Activated CD4-positive, alpha-beta T cell treated with anti-CD3 and anti-CD28 coated beads for 36 hours (primary cell): ENCODE results near the gene CHST4. TPM values are rescaled to one million over a fixed set of nuclear protein-coding genes. Genes with fewer than 3 reads are reported as not detected.
A peak's percentile ranks its signal among the peaks of the same experiment; 100 is the strongest.
"Not testable (repeated sequence)": the region's sequence is repeated elsewhere in the genome, so short reads cannot be mapped to it uniquely, and the experiment has no call there.

Source experiments
- ATAC-seq: fragments of 200-7000 bp; cut with Tn5 transposase; one replicate; pipeline ENCODE4 v1.10.0; 2021; ENCODE audit warnings: mild to moderate bottlenecking, moderate library complexity
- CTCF ChIA-PET: fragments of 350-600 bp; sonication (Branson Sonifier 250); formaldehyde crosslinking; loops from one replicate; lab custom pipeline; 2021; ENCODE audit warnings: antibody characterized with exemption; lab: Charles Lee
- POLR2A ChIA-PET: fragments of 350-600 bp; sonication (Branson Sonifier 250); formaldehyde crosslinking; loops from one replicate; lab custom pipeline; 2021; ENCODE audit warnings: antibody characterized with exemption, inconsistent platforms; lab: Charles Lee
- DNase-seq: peaks from one replicate; pipeline ENCODE4 v3.0.0-alpha.2; 2020
- H3K27ac Mint-ChIP-seq: one replicate; pipeline ENCODE4 v1.8.0; 2021; ENCODE audit warnings: mixed read lengths
- H3K27me3 Mint-ChIP-seq: one replicate; pipeline ENCODE4 v1.8.0; 2021; ENCODE audit warnings: mixed read lengths
- H3K36me3 Mint-ChIP-seq: one replicate; pipeline ENCODE4 v1.8.0; 2021; ENCODE audit warnings: low read depth, mixed read lengths
- H3K4me1 Mint-ChIP-seq: one replicate; pipeline ENCODE4 v1.8.0; 2021; ENCODE audit warnings: mixed read lengths
- H3K4me3 Mint-ChIP-seq: one replicate; pipeline ENCODE4 v1.8.0; 2021; ENCODE audit warnings: mild to moderate bottlenecking, moderate library complexity, mixed read lengths
- H3K9me3 Mint-ChIP-seq: one replicate; pipeline ENCODE4 v1.8.0; 2021; ENCODE audit warnings: low read depth, mixed read lengths
- intact Hi-C, 2 experiments: fragments of 100-400 bp; cut with DNase I in 1 of 2; cut with micrococcal nuclease in 1 of 2; formaldehyde crosslinking; loops; one replicate each; pipeline versions ENCODE4 v1.14.2 to v1.15.1; 2022 to 2024; cut with DNase I, micrococcal nuclease
- total RNA-seq, 2 experiments: library from RNA; stranded (reverse); gene quantifications; one replicate each; pipeline ENCODE4 v1.2.3, GENCODE V29; 2021

The CHST4 gene
- total RNA-seq, 2 experiments from 2014 or later: not detected

GRCh38 chr16:71555230-71555891, 29.1 kb downstream of the CHST4 start:
- CTCF ChIA-PET: interaction anchor here (0.6 to 1.4 kb wide), 4 partner anchors 10 to 72 kb away, joined by 3 to 7 read pairs (median 4); no protein-coding TSS in a partner anchor
- intact Hi-C loops: no loop called here
- H3K9me3 Mint-ChIP-seq: no peaks in the 10 kb centered on the region
- no peak for DNase-seq
- POLR2A ChIA-PET: no interaction called here
- H3K27ac Mint-ChIP-seq: no peak overlapping the region
- H3K36me3 Mint-ChIP-seq: no peaks in the 10 kb centered on the region
- no peaks in the 10 kb centered on the region for H3K27me3 Mint-ChIP-seq
- ATAC-seq: no peak
- no peaks in the 10 kb centered on the region for H3K4me1 Mint-ChIP-seq
- H3K4me3 Mint-ChIP-seq: no peak overlapping the region

GRCh38 chr16:71557299-71557698, 31.1 kb downstream of the CHST4 start:
- Mint-ChIP-seq H3K9me3 (peaks cover 5% of the 10 kb centered on the region), H3K27me3 (no peaks in the 10 kb centered on the region), H3K27ac (no peak overlapping the region), H3K36me3 (peaks cover 3% of the 10 kb centered on the region), H3K4me1 (no peaks in the 10 kb centered on the region), H3K4me3 (no peak overlapping the region)
- no peak for DNase-seq
- intact Hi-C loops: no loop called here
- ATAC-seq: no peak
- ChIA-PET POLR2A (no interaction called here), CTCF (interaction anchor here (2.9 kb wide), 1 partner anchor 54 kb away, joined by 8 read pairs; no protein-coding TSS in a partner anchor)

DNA sequence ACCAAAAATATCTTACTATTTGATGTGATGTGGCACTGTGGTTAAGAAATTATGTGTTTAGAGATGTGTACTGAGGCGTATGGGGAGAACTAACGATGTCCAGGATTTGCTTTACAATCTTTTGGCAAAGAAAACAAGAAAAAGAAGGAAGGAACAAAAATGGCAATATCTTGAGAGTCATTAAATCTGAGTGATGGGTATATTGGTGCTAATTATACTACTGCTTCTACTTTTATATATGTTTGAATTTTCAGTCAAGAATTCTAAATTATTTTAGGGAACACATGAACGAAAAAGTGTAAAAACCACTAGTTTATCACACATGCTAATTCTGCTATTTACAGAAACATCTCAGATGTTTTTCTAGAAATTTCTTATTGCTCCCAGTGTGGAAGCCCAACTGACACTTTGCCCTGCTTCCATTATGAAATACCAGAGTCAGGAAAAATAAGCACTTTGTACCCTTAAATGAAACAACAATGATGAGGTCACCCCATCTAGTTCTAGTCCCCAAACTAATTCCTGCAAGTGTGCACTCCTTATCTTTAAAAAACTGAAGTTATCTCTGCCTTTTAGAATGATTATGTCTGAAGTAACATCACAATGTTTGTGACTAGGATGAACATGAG, 31.8 kb downstream of the CHST4 start:
- H3K36me3 Mint-ChIP-seq: peaks cover 3% of the 10 kb centered on the region
- H3K27me3 Mint-ChIP-seq: no peaks in the 10 kb centered on the region
- DNase-seq (no peak), ATAC-seq (no peak)
- no peak overlapping the region for H3K27ac Mint-ChIP-seq
- ChIA-PET CTCF (interaction anchor here (0.6 to 2.9 kb wide), 2 partner anchors 53 to 99 kb away, joined by 3 to 8 read pairs; no protein-coding TSS in a partner anchor), POLR2A (no interaction called here)
- peaks cover 8% of the 10 kb centered on the region for H3K9me3 Mint-ChIP-seq
- no peaks in the 10 kb centered on the region for H3K4me1 Mint-ChIP-seq
- H3K4me3 Mint-ChIP-seq: no peak overlapping the region
- intact Hi-C loops: no loop called here

DNA sequence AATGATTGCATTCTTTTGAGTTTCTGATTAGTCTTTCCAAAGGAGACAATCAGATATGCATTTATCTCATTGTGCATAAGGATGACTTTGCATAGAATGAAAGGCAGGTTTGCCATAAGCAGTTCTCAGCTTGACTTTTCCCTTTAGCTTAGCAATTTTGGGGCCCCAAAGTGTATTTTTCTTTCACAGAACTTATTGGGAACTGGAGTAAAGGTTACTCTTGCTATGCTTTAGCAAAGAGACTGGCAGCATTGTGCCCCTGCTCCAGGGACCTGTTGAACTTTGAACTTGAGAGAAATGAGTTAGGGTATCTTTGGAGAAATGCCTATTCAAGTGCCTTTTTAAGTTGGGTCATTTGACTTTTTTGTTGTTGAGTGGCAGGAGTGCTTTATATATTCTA, 33.6 kb downstream of the CHST4 start:
- peaks cover 8% of the 10 kb centered on the region for H3K9me3 Mint-ChIP-seq
- no peaks in the 10 kb centered on the region for H3K27me3 Mint-ChIP-seq
- POLR2A ChIA-PET: no interaction called here
- no peak overlapping the region for H3K27ac Mint-ChIP-seq
- ATAC-seq (no peak), DNase-seq (no peak)
- H3K4me1 Mint-ChIP-seq: peaks cover 6% of the 10 kb centered on the region
- H3K36me3 Mint-ChIP-seq: peaks cover 3% of the 10 kb centered on the region
- intact Hi-C loops: loop anchor here (10.0 kb wide), 3 partner anchors 185 to 1105 kb away; partner anchors contain the start of gene AP1G1 (in 1 of the 2)
- no peak overlapping the region for H3K4me3 Mint-ChIP-seq
- CTCF ChIA-PET: interaction anchor here (2.9 kb wide), 1 partner anchor 51 kb away, joined by 8 read pairs; no protein-coding TSS in a partner anchor

DNA sequence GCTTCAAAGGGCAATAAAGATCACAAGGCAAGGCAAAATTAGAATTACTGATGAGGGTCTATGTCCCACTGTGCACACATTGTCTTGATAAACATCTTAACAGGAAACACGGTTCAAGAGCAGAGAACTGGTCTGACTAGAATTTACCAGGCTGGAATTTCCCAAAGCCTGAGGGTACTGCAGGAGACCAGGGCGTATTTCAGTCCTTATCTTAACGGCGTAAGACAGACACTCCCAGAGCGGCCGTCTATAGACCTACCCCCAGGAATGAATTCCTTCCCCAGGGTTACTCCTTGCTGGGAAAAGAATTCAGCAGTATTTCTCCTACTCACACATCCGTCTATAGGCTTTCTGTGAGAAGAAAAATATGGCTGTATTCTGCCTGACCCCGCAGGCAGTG, 35.7 kb downstream of the CHST4 start:
- H3K4me3 Mint-ChIP-seq, H3K9me3 Mint-ChIP-seq, ATAC-seq, H3K27ac Mint-ChIP-seq, H3K36me3 Mint-ChIP-seq, DNase-seq, H3K27me3 Mint-ChIP-seq, POLR2A ChIA-PET: not testable (repeated sequence)
- intact Hi-C loops: loop anchor here (10.0 kb wide), 3 partner anchors 183 to 1103 kb away; partner anchors contain the start of gene AP1G1 (in 1 of the 2)
- H3K4me1 Mint-ChIP-seq: peaks cover 15% of the 10 kb centered on the region
- CTCF ChIA-PET: interaction anchor here (0.8 kb wide), 1 partner anchor 12 kb away, joined by 4 read pairs; no protein-coding TSS in a partner anchor

DNA sequence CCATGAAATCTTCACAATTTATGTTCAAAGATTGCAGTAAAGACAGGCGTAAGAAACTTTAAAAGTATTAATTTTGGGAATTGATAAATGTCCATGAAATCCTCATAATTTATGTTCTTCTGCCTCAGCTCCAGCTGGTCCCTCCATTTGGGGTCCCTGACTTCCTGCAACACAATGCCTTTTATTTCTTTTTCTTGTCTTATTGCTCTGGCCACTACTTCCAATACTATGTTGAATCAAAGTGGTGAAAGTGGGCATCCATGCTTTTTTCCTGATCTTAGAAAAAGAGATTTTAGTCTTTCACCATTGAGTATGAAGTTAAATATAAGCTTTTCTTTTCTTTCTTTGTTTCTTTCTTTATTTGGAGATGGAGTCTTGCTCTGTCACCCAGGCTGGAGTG, 36.3 kb downstream of the CHST4 start:
- Mint-ChIP-seq H3K36me3 (peaks cover 3% of the 10 kb centered on the region), H3K27me3 (no peaks in the 10 kb centered on the region), H3K9me3 (peaks cover 8% of the 10 kb centered on the region), H3K27ac (no peak overlapping the region), H3K4me1 (peaks cover 15% of the 10 kb centered on the region), H3K4me3 (no peak overlapping the region)
- POLR2A ChIA-PET: no interaction called here
- DNase-seq (no peak), ATAC-seq (no peak)
- intact Hi-C loops: loop anchor here (10.0 kb wide), 3 partner anchors 182 to 1102 kb away; partner anchors contain the start of gene AP1G1 (in 1 of the 2)
- CTCF ChIA-PET: interaction anchor here (0.8 kb wide), 1 partner anchor 12 kb away, joined by 4 read pairs; no protein-coding TSS in a partner anchor

- ChIA-PET CTCF (interaction anchor here (0.6 to 5.3 kb wide), 13 partner anchors 9 to 1348 kb away, joined by 3 to 57 read pairs (median 4); partner anchors contain the start of gene TAT), POLR2A (interaction anchor here (0.6 to 1.1 kb wide), 3 partner anchors 20 to 104 kb away, joined by 3 read pairs; no protein-coding TSS in a partner anchor)
- intact Hi-C loops: loop anchor here (1.0 to 10.0 kb wide), 7 partner anchors 180 to 1100 kb away; partner anchors contain the start of genes AP1G1 (in 1 of the 2), CMTR2 (in 1 of the 2), DHX38 (in 1 of the 2) and IST1 (in 1 of the 2)
- peak overlapping the region; percentile 98 for H3K27ac Mint-ChIP-seq
- ATAC-seq: no peak
- peaks cover 3% of the 10 kb centered on the region for H3K36me3 Mint-ChIP-seq
- no peak for DNase-seq
- H3K27me3 Mint-ChIP-seq: no peaks in the 10 kb centered on the region
- H3K4me1 Mint-ChIP-seq: peaks cover 15% of the 10 kb centered on the region
- H3K9me3 Mint-ChIP-seq: peaks cover 8% of the 10 kb centered on the region
- H3K4me3 Mint-ChIP-seq: peak overlapping the region; percentile 87
These were observed 38.2 kb downstream of the CHST4 start for GRCh38 chr16:71564335-71564967.

DNA sequence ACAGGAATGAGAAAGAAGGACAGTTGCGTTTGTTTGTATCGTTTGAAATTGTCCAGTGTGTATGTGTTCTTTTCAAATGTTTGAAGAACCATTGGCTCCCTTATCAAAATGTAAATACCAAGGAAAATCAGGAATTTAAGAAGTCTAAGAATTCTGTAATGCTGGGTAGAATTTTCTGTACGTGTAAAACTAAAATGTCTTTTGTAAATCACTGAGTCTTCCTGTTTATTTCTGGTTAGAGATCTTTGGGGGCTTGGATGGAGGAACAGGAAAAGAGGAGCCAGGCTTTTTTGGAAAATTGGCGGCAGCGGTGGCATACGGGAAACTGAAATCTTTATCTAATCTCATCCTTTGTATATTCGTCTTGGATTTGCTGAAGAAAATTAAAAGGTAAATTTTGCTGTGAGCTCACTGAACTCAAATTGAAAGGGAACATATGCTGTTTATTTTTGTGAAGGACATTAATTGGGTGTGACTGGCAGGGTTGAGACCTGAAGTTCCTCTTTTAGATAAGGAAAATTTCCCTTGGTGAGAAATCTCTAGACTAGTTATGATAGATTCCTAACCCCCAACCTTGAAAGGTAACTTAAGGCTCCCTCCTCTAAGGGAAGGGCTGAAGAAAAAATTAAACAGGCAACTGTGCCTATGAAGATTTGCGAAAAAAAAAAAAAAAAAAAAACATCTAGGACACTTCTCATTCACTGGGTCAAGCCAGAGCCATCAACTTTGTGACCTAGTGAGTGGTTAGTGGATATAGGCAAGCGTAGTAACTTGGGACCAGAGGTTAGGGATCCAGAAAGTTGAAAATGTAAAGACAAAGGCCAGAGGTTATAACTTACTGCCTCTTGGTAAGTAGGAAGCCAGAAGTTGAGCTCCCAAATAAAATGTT, 39.8 kb downstream of the CHST4 start:
- ATAC-seq (no peak), DNase-seq (no peak)
- intact Hi-C loops: loop anchor here (1.0 to 10.0 kb wide), 13 partner anchors 45 to 1099 kb away; partner anchors contain the start of genes AP1G1 (in 1 of the 2), ATXN1L (in 1 of the 2), CMTR2 (in 1 of the 2) and DHODH (in 1 of the 2)
- H3K4me3 Mint-ChIP-seq: peak overlapping the region; percentile 87
- ChIA-PET POLR2A (interaction anchor here (0.7 to 1.0 kb wide), 2 partner anchors 42 to 233 kb away, joined by 3 to 9 read pairs; no protein-coding TSS in a partner anchor), CTCF (interaction anchor here (0.6 to 5.3 kb wide), 9 partner anchors 10 to 165 kb away, joined by 3 to 57 read pairs (median 4); partner anchors contain the start of gene TAT)
- peaks cover 2% of the 10 kb centered on the region for H3K27me3 Mint-ChIP-seq
- H3K27ac Mint-ChIP-seq: peak overlapping the region; percentile 98
- peaks cover 15% of the 10 kb centered on the region for H3K4me1 Mint-ChIP-seq
- H3K36me3 Mint-ChIP-seq: peaks cover 3% of the 10 kb centered on the region
- peaks cover 8% of the 10 kb centered on the region for H3K9me3 Mint-ChIP-seq

DNA sequence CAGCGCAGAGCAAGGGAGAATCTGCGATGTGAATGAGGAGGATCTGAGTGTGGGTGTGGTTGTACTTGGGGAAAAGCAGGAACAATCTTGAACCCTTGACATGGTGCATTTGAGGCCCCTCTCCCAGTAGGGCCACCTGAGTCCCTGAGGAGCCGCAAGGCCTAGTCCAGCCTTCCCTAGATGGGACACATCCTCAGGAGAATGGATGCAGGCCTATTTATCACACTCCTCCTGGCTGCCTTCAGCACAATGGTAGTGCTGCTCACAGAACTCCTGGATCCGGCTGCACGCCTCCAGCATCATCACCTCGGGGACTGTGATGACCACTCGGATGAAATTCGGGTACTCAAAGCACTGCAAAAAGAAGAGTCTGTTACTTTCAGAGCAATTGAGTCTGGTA, 41.7 kb downstream of the CHST4 start:
- Mint-ChIP-seq H3K9me3 (no peaks in the 10 kb centered on the region), H3K27ac (no peak overlapping the region), H3K4me1 (peaks cover 15% of the 10 kb centered on the region), H3K4me3 (no peak overlapping the region), H3K27me3 (peaks cover 2% of the 10 kb centered on the region), H3K36me3 (no peaks in the 10 kb centered on the region)
- intact Hi-C loops: loop anchor here (5.0 to 10.0 kb wide), 4 partner anchors 177 to 1097 kb away; partner anchors contain the start of gene AP1G1 (in 1 of the 2)
- ChIA-PET POLR2A (no interaction called here), CTCF (interaction anchor here (0.8 to 5.3 kb wide), 2 partner anchors 14 to 42 kb away, joined by 4 to 57 read pairs; no protein-coding TSS in a partner anchor)
- DNase-seq: no peak
- ATAC-seq: no peak

- DNase-seq: no peak
- H3K27ac Mint-ChIP-seq: no peak overlapping the region
- no peak for ATAC-seq
- H3K4me1 Mint-ChIP-seq: peaks cover 15% of the 10 kb centered on the region
- peaks cover 2% of the 10 kb centered on the region for H3K27me3 Mint-ChIP-seq
- POLR2A ChIA-PET: no interaction called here
- no peaks in the 10 kb centered on the region for H3K9me3 Mint-ChIP-seq
- H3K4me3 Mint-ChIP-seq: no peak overlapping the region
- intact Hi-C loops: loop anchor here (5.0 to 10.0 kb wide), 4 partner anchors 176 to 1096 kb away; partner anchors contain the start of gene AP1G1 (in 1 of the 2)
- H3K36me3 Mint-ChIP-seq: no peaks in the 10 kb centered on the region
- CTCF ChIA-PET: interaction anchor here (0.6 to 5.3 kb wide), 3 partner anchors 30 to 209 kb away, joined by 5 to 57 read pairs (median 6); no protein-coding TSS in a partner anchor
These were observed 42.3 kb downstream of the CHST4 start for GRCh38 chr16:71568551-71568950.
